Mammary epithelial cell (primary cell): Measurements from ENCODE around the gene ANXA6.

Experiments used
- EZH2 ChIP-seq: IDR thresholded peaks from 2 replicates; pipeline ENCODE4 v1.6.1; 2012; ENCODE audit warnings: low read length, inconsistent platforms, borderline replicate concordance
- TF ChIP-seq, protein P1 (sequence below), 2 donors: IDR thresholded peaks in 1 of 2; conservative IDR thresholded peaks in 1 of 2; 2 replicates each; pipeline ENCODE4 v1.5.1; 2011 to 2012; ENCODE audit warnings: inconsistent platforms in 2 of 2, low read length in 2 of 2, mild to moderate bottlenecking in 2 of 2, control low read depth in 1 of 2, low read depth in 1 of 2; ENCODE audit not compliant: insufficient read depth in 1 of 2; ENCODE audit errors: extremely low read depth in 1 of 2

DNA sequence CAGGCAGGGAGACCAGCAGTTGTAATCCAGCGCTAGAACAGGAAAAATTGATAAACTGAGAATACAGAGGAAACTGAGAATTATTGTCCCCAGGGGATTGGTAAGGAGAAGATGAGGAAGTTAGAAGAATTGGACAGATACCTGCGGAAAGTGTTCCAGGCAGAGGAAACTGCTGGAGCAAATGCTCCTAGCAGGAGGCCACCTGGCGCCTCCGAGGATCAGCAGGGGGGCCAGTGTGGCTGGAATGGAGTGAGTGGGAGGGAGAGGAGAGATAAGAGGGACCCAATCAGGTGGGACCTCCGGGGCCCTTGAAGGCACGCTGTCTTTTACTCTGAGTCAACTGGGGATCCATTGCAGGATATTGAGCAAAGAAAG is 695 bp upstream of the ANXA6 start:
- TF ChIP-seq, protein P1, sequence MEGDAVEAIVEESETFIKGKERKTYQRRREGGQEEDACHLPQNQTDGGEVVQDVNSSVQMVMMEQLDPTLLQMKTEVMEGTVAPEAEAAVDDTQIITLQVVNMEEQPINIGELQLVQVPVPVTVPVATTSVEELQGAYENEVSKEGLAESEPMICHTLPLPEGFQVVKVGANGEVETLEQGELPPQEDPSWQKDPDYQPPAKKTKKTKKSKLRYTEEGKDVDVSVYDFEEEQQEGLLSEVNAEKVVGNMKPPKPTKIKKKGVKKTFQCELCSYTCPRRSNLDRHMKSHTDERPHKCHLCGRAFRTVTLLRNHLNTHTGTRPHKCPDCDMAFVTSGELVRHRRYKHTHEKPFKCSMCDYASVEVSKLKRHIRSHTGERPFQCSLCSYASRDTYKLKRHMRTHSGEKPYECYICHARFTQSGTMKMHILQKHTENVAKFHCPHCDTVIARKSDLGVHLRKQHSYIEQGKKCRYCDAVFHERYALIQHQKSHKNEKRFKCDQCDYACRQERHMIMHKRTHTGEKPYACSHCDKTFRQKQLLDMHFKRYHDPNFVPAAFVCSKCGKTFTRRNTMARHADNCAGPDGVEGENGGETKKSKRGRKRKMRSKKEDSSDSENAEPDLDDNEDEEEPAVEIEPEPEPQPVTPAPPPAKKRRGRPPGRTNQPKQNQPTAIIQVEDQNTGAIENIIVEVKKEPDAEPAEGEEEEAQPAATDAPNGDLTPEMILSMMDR (conservative IDR thresholded peaks at IDR 0.05 in 1 of 2, IDR thresholded peaks at IDR 0.05 in 1 of 2; ENCODE audit: extremely low read depth in 1 of 2, insufficient read depth in 1 of 2, low read depth in 1 of 2, low read length in 2 of 2) = no peak
- TF ChIP-seq EZH2 = no peak
